Caco-2 (cell line): ENCODE data around the gene APOBEC3B. TPM values are rescaled to one million over a fixed set of nuclear protein-coding genes. Genes with fewer than 3 reads are reported as not detected.
"Not testable (repeated sequence)": the region's sequence is repeated elsewhere in the genome, so short reads cannot be mapped to it uniquely, and the experiment has no call there.

ENCODE experiments used
- BruUV-seq: library from RNA; stranded (reverse); fragments of 400-500 nt; replicated peaks from 2 replicates; lab custom pipeline; 2021; lab: Mats Ljungman, UMichigan
- CTCF ChIA-PET: fragments of 300-600 bp; sonication (Branson Sonifier 250); formaldehyde crosslinking; loops from one replicate; lab custom pipeline; 2022; ENCODE audit warnings: antibody characterized with exemption; lab: Charles Lee
- POLR2A ChIA-PET: fragments of 300-600 bp; sonication (Branson Sonifier 250); formaldehyde crosslinking; loops from one replicate; lab custom pipeline; 2022; ENCODE audit warnings: antibody characterized with exemption; lab: Charles Lee
- DNase-seq, 2 experiments: peaks; one replicate each; pipeline versions ENCODE4 v3.0.0 to v3.0.0-alpha.2; 2020 to 2022
- H3K27me3 ChIP-seq: replicated peaks from 2 replicates; pipeline ENCODE4 v1.6.0; 2011; ENCODE audit warnings: low read length; ENCODE audit not compliant: control insufficient read depth, insufficient read depth
- H3K36me3 ChIP-seq: 2 replicates; pipeline ENCODE4 v1.5.1; 2011; ENCODE audit warnings: low read length; ENCODE audit not compliant: control insufficient read depth, insufficient read depth
- H3K4me1 ChIP-seq: fragments of 250-450 bp; sonication (Bioruptor Pico); 2 replicates; pipeline ENCODE4 v1.5.1; 2020; ENCODE audit warnings: mild to moderate bottlenecking
- H3K4me3 ChIP-seq: 2 replicates; pipeline ENCODE4 v1.5.1; 2011; ENCODE audit warnings: low read depth, mild to moderate bottlenecking, control low read depth, low read length
- H3K9me3 ChIP-seq: fragments of 250-450 bp; sonication (Bioruptor Pico); 2 replicates; pipeline ENCODE4 v1.5.1; 2020; ENCODE audit warnings: mild to moderate bottlenecking, moderate library complexity
- H3K27ac Mint-ChIP-seq: one replicate; pipeline ENCODE4 v1.8.0; 2022; ENCODE audit warnings: mixed read lengths; ENCODE audit not compliant: unreplicated experiment
- H3K27me3 Mint-ChIP-seq: one replicate; pipeline ENCODE4 v1.8.0; 2022; ENCODE audit warnings: mixed read lengths; ENCODE audit not compliant: insufficient read depth, unreplicated experiment
- H3K36me3 Mint-ChIP-seq: one replicate; pipeline ENCODE4 v1.8.0; 2022; ENCODE audit warnings: mild to moderate bottlenecking, mixed read lengths; ENCODE audit not compliant: insufficient read depth, unreplicated experiment
- H3K4me1 Mint-ChIP-seq: one replicate; pipeline ENCODE4 v1.8.0; 2022; ENCODE audit warnings: low read depth, mixed read lengths; ENCODE audit not compliant: unreplicated experiment
- H3K4me3 Mint-ChIP-seq: one replicate; pipeline ENCODE4 v1.8.0; 2022; ENCODE audit warnings: mild to moderate bottlenecking, moderate library complexity, mixed read lengths; ENCODE audit not compliant: unreplicated experiment
- H3K9me3 Mint-ChIP-seq: one replicate; pipeline ENCODE4 v1.8.0; 2022; ENCODE audit warnings: mixed read lengths; ENCODE audit not compliant: unreplicated experiment
- CTCF ChIP-seq, 2 experiments: fragments of 200-600 bp in 1 of 2; IDR thresholded peaks; 1 replicate in 1 of 2; 2 replicates in 1 of 2; pipeline versions ENCODE4 v1.5.1 to v1.8.0; 2011 to 2022; ENCODE audit warnings: antibody characterized with exemption in 1 of 2, control low read depth in 1 of 2, inconsistent platforms in 1 of 2, low read depth in 1 of 2, low read length in 1 of 2, mild to moderate bottlenecking in 1 of 2, moderate library complexity in 1 of 2; ENCODE audit not compliant: insufficient read depth in 1 of 2, severe bottlenecking in 1 of 2, unreplicated experiment in 1 of 2
- intact Hi-C: fragments of 100-400 bp; cut with micrococcal nuclease; formaldehyde crosslinking; loops from one replicate; pipeline ENCODE4 v1.10.0; 2022; ENCODE audit not compliant: unreplicated experiment
- total RNA-seq: library from RNA; stranded (reverse); gene quantifications from 2 replicates; pipeline ENCODE4 v1.2.3, GENCODE V29; 2022

Gene APOBEC3B
- total RNA-seq, 1 experiment from 2014 or later, result 55.8 TPM

- Mint-ChIP-seq H3K4me3 (peak overlapping the region; percentile 84), H3K4me1 (peaks cover 16% of the 10 kb centered on the region), H3K27ac (peak overlapping the region; percentile 63)
- intact Hi-C loops, result loop anchor here (10.0 kb wide), 1 partner anchor 75 kb away; no protein-coding TSS in a partner anchor
- BruUV-seq, POLR2A ChIA-PET, H3K27me3 ChIP-seq, H3K27me3 Mint-ChIP-seq, DNase-seq, H3K4me1 ChIP-seq, H3K36me3 Mint-ChIP-seq, H3K4me3 ChIP-seq, H3K36me3 ChIP-seq, H3K9me3 Mint-ChIP-seq, H3K9me3 ChIP-seq, CTCF ChIA-PET: not testable (repeated sequence)
These were observed 58.0 kb downstream of the APOBEC3B start for GRCh38 chr22:39040155-39040537.

GRCh38 chr22:39040538-39041296 is 58.6 kb downstream of the APOBEC3B start, which contains the start of gene APOBEC3F:
TSS of gene APOBEC3F (plus strand) at chr22:39040864. CDS start at chr22:39040961, 97 bp downstream.
- H3K4me1 Mint-ChIP-seq, result peaks cover 16% of the 10 kb centered on the region
- POLR2A ChIA-PET, H3K36me3 Mint-ChIP-seq, H3K27me3 Mint-ChIP-seq, H3K36me3 ChIP-seq, BruUV-seq, H3K9me3 ChIP-seq, H3K4me1 ChIP-seq, CTCF ChIA-PET, H3K9me3 Mint-ChIP-seq, H3K27me3 ChIP-seq: not testable (repeated sequence)
- intact Hi-C loops, result loop anchor here (10.0 kb wide), 1 partner anchor 74 kb away; no protein-coding TSS in a partner anchor
- peak within 1 kb of the TSS; percentile 84 for H3K27ac Mint-ChIP-seq
- peak; percentile 77 to 84 for DNase-seq
- peak within 1 kb of the TSS; percentile 49 for H3K4me3 ChIP-seq
- peak within 1 kb of the TSS; percentile 84 for H3K4me3 Mint-ChIP-seq

- DNase-seq, result no peak
- Histone ChIP-seq H3K4me1 (peaks cover 9% of the 10 kb centered on the region), H3K4me3 (no peak overlapping the region), H3K27me3 (no peaks in the 10 kb centered on the region), H3K36me3 (no peaks in the 10 kb centered on the region), H3K9me3 (no peaks in the 10 kb centered on the region)
- peaks cover 16% of the 10 kb centered on the region for H3K4me1 Mint-ChIP-seq
- H3K27me3 Mint-ChIP-seq, result no peaks in the 10 kb centered on the region
- ChIA-PET CTCF (no interaction called here), POLR2A (no interaction called here)
- H3K27ac Mint-ChIP-seq, result no peak overlapping the region
- TSS peak; percentile 82 for BruUV-seq
- H3K9me3 Mint-ChIP-seq, result no peaks in the 10 kb centered on the region
- peaks cover 19% of the 10 kb centered on the region for H3K36me3 Mint-ChIP-seq
- intact Hi-C loops, result loop anchor here (10.0 kb wide), 1 partner anchor 73 kb away; no protein-coding TSS in a partner anchor
- TF ChIP-seq CTCF (IDR thresholded peaks at IDR 0.05; ENCODE audit: insufficient read depth in 1 of 2, low read depth in 1 of 2, low read length in 1 of 2, severe bottlenecking in 1 of 2, unreplicated experiment in 1 of 2), result no peak
- H3K4me3 Mint-ChIP-seq, result no peak overlapping the region
These were observed 59.8 kb downstream of the APOBEC3B start for GRCh38 chr22:39041908-39042307.

Other genes starting within 250 kb of the APOBEC3B start
- 61.9 and 67.8 TPM in 2 replicates for gene SUN2, start 226.3 kb upstream of the APOBEC3B start, total RNA-seq
- 8.1 and 9.2 TPM in 2 replicates for gene DNAL4, start 188.2 kb upstream of the APOBEC3B start, total RNA-seq
- 12.8 and 16.4 TPM in 2 replicates for gene NPTXR, start 138.3 kb upstream of the APOBEC3B start, total RNA-seq
- 52.2 and 55.9 TPM in 2 replicates for gene CBX6, start 110.1 kb upstream of the APOBEC3B start, total RNA-seq
- gene APOBEC3A, start 24.7 kb upstream of the APOBEC3B start, total RNA-seq, result not detected in 2 replicates
- 24.2 and 25.1 TPM in 2 replicates for gene APOBEC3C, start 31.9 kb downstream of the APOBEC3B start, total RNA-seq
- gene APOBEC3D, start 38.8 kb downstream of the APOBEC3B start, total RNA-seq, result 0.19 and 0.39 TPM in 2 replicates
- gene APOBEC3F, start 58.5 kb downstream of the APOBEC3B start, total RNA-seq, result 7.8 and 9.1 TPM in 2 replicates
- gene APOBEC3G, start 94.9 kb downstream of the APOBEC3B start, total RNA-seq, result 0.73 and 1.0 TPM in 2 replicates
- not detected in 2 replicates for gene APOBEC3H, start 114.9 kb downstream of the APOBEC3B start, total RNA-seq
- gene CBX7, start 170.3 kb downstream of the APOBEC3B start, total RNA-seq, result 4.4 and 5.2 TPM in 2 replicates